IPS DF 6.9 (cell line): ENCODE results near the gene UNC93B1.

Source experiments
- DNase-seq: peaks from one replicate; pipeline ENCODE4 v3.0.0-alpha.2; 2013; ENCODE audit warnings: low read depth, low spot score
- H3K27ac ChIP-seq: one replicate; pipeline ENCODE4 v1.5.1; 2013; ENCODE audit warnings: low read length, control low read depth
- H3K27me3 ChIP-seq: 2 replicates; pipeline ENCODE4 v1.6.1; 2013; ENCODE audit warnings: mild to moderate bottlenecking, low read length; ENCODE audit not compliant: control insufficient read depth, insufficient read depth
- H3K36me3 ChIP-seq: 2 replicates; pipeline ENCODE4 v1.6.1; 2013; ENCODE audit warnings: low read length; ENCODE audit not compliant: control insufficient read depth, insufficient read depth
- H3K4me1 ChIP-seq: 2 replicates; pipeline ENCODE4 v1.6.1; 2013; ENCODE audit warnings: low read length; ENCODE audit not compliant: control insufficient read depth, insufficient read depth
- H3K4me3 ChIP-seq: 2 replicates; pipeline ENCODE4 v1.5.1; 2013; ENCODE audit warnings: mild to moderate bottlenecking, low read length
- H3K9me3 ChIP-seq: 2 replicates; pipeline ENCODE4 v1.6.1; 2013; ENCODE audit warnings: low read length, inconsistent platforms; ENCODE audit not compliant: control insufficient read depth, insufficient read depth
- WGBS: extraction: QIAGEN DNeasy Blood & Tissue Kit; methylation state at CpG from one replicate; pipeline ENCODE4 v1.1.7; 2013; ENCODE audit warnings: mixed read lengths, missing lambda C conversion rate; ENCODE audit not compliant: insufficient read length, insufficient coverage; 5-methylcytosine and 5-hydroxymethylcytosine counted together

UNC93B1 gene

DNA sequence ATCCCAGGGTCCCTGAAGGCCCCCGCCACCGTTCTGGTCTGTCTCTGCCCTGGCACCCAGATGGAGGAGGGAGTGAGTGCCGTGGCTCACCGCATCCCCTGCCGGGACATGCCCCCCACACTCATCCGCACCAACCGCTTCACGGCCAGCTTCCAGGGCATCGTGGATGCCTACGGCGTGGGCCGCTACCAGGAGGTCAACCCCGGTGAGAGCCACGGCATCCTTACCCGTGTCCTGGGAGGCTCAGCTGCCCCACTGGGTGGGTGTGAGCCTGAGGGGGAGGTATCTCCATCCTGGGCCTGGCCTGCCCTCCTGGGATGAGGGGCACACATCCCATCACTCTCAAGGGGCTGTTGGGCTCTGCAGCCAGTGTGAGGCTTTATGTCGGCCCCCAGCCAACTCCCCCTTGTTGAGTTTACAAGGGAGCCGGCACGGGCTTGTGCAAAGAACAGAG is 41.0 kb upstream of the UNC93B1 start:
- DNase-seq, result no peak
- H3K36me3 ChIP-seq, result no peaks in the 10 kb centered on the region; the same call in 1 of the 2 replicates
- no peak overlapping the region for H3K27ac ChIP-seq
- WGBS, result no CpG with 5 or more reads among the region's 18 CpGs
- H3K4me1 ChIP-seq, result peaks cover 4% of the 10 kb centered on the region
- H3K4me3 ChIP-seq, result no peak overlapping the region
- H3K27me3 ChIP-seq, result no peaks in the 10 kb centered on the region
- no peaks in the 10 kb centered on the region for H3K9me3 ChIP-seq

GRCh38 chr11:68044145-68044813 is 40.4 kb upstream of the UNC93B1 start:
- DNase-seq, result no peak
- Histone ChIP-seq H3K27ac (no peak overlapping the region), H3K36me3 (no peaks in the 10 kb centered on the region; the same call in 1 of the 2 replicates), H3K9me3 (no peaks in the 10 kb centered on the region), H3K4me3 (no peak overlapping the region), H3K4me1 (peaks cover 4% of the 10 kb centered on the region), H3K27me3 (no peaks in the 10 kb centered on the region)
- WGBS, result no CpG with 5 or more reads among the region's 24 CpGs

DNA sequence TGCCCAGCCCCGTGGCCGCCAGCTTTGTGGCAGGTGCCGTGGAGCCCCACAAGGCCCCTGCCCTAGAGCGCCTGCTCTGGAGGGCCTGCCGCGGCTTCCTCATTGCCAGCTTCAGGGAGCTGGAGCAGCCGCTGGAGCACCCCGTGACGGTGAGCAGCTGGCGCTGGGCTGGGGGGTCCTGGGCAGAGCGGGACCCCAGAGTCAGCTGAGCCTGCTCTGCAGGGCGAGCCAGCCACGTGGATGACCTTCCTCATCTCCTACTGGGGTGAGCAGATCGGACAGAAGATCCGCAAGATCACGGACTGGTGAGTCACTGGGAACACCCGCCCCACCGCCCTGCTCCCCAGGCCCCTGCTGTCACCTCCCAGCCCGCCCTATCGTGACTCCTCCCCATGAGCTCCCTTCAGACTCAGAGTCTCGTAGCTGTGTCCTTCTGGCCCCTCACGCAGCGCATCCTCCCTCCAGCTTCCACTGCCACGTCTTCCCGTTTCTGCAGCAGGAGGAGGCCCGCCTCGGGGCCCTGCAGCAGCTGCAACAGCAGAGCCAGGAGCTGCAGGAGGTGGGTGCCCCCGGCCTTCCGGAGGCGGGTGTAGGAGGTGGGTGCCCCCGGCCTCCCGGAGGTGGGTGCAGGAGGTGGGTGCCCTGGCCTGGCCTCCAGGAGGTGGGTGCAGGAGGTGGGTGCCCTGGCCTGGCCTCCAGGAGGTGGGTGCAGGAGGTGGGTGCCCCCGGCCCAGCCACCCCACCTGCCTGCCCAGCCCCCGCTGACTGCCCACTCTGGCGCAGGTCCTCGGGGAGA is 39.6 kb upstream of the UNC93B1 start:
- no peak for DNase-seq
- WGBS, result no CpG with 5 or more reads among the region's 36 CpGs
- Histone ChIP-seq H3K27ac (no peak overlapping the region), H3K27me3 (no peaks in the 10 kb centered on the region), H3K36me3 (no peaks in the 10 kb centered on the region; the same call in 1 of the 2 replicates), H3K9me3 (no peaks in the 10 kb centered on the region), H3K4me3 (no peak overlapping the region), H3K4me1 (peaks cover 4% of the 10 kb centered on the region)

GRCh38 chr11:68043029-68043348 is 39.1 kb upstream of the UNC93B1 start:
- Histone ChIP-seq H3K4me3 (no peak overlapping the region), H3K4me1 (peaks cover 7% of the 10 kb centered on the region), H3K36me3 (no peaks in the 10 kb centered on the region; the same call in 1 of the 2 replicates), H3K27ac (no peak overlapping the region), H3K9me3 (no peaks in the 10 kb centered on the region), H3K27me3 (no peaks in the 10 kb centered on the region)
- WGBS, result no CpG with 5 or more reads among the region's 8 CpGs
- no peak for DNase-seq

GRCh38 chr11:68042219-68043028 is 38.5 kb upstream of the UNC93B1 start:
- no peaks in the 10 kb centered on the region; the same call in 1 of the 2 replicates for H3K36me3 ChIP-seq
- no peaks in the 10 kb centered on the region for H3K9me3 ChIP-seq
- peaks cover 7% of the 10 kb centered on the region for H3K4me1 ChIP-seq
- H3K27me3 ChIP-seq, result no peaks in the 10 kb centered on the region
- no peak overlapping the region for H3K4me3 ChIP-seq
- DNase-seq, result no peak
- WGBS, result no CpG with 5 or more reads among the region's 27 CpGs
- no peak overlapping the region for H3K27ac ChIP-seq

GRCh38 chr11:68041617-68042218 is 37.8 kb upstream of the UNC93B1 start:
- H3K4me1 ChIP-seq, result peaks cover 7% of the 10 kb centered on the region
- no peak overlapping the region for H3K27ac ChIP-seq
- no peaks in the 10 kb centered on the region; the same call in 1 of the 2 replicates for H3K36me3 ChIP-seq
- WGBS, result no CpG with 5 or more reads among the region's 12 CpGs
- no peak for DNase-seq
- no peaks in the 10 kb centered on the region for H3K9me3 ChIP-seq
- no peak overlapping the region for H3K4me3 ChIP-seq
- no peaks in the 10 kb centered on the region for H3K27me3 ChIP-seq

- peaks cover 7% of the 10 kb centered on the region for H3K4me1 ChIP-seq
- H3K27me3 ChIP-seq, result no peaks in the 10 kb centered on the region
- H3K36me3 ChIP-seq, result peaks cover 3% of the 10 kb centered on the region; the same call in 1 of the 2 replicates
- H3K27ac ChIP-seq, result no peak overlapping the region
- H3K9me3 ChIP-seq, result no peaks in the 10 kb centered on the region
- no peak overlapping the region for H3K4me3 ChIP-seq
- WGBS, result no CpG with 5 or more reads among the region's 23 CpGs
- DNase-seq, result no peak
Observed at GRCh38 chr11:68040957-68041591, 37.2 kb upstream of the UNC93B1 start.

- Histone ChIP-seq H3K9me3 (no peaks in the 10 kb centered on the region), H3K4me1 (peaks cover 7% of the 10 kb centered on the region), H3K36me3 (peaks cover 3% of the 10 kb centered on the region; the same call in 1 of the 2 replicates), H3K4me3 (no peak overlapping the region), H3K27me3 (no peaks in the 10 kb centered on the region), H3K27ac (no peak overlapping the region)
- WGBS, result no CpG with 5 or more reads among the region's 22 CpGs
- no peak for DNase-seq
Observed at GRCh38 chr11:68040101-68040956, 36.4 kb upstream of the UNC93B1 start.

- WGBS, result no CpG with 5 or more reads among the region's 10 CpGs
- Histone ChIP-seq H3K4me1 (peaks cover 7% of the 10 kb centered on the region), H3K4me3 (no peak overlapping the region), H3K27me3 (no peaks in the 10 kb centered on the region), H3K9me3 (no peaks in the 10 kb centered on the region), H3K27ac (no peak overlapping the region), H3K36me3 (peaks cover 3% of the 10 kb centered on the region; the same call in 1 of the 2 replicates)
- DNase-seq, result no peak
Observed at GRCh38 chr11:68039526-68040086, 35.7 kb upstream of the UNC93B1 start.
